22Rv1 (cell line): ENCODE data around the gene PIRT.

Source experiments
- ZFX ChIP-seq: fragments of 450-650 bp; IDR thresholded peaks from 2 replicates; pipeline ENCODE4 v1.6.1; 2017; ENCODE audit warnings: antibody characterized with exemption, borderline replicate concordance
- TF ChIP-seq, protein P1 (sequence below): fragments of 450-650 bp; IDR thresholded peaks from 2 replicates; pipeline ENCODE4 v1.5.1; 2017; ENCODE audit warnings: mild to moderate bottlenecking

DNA sequence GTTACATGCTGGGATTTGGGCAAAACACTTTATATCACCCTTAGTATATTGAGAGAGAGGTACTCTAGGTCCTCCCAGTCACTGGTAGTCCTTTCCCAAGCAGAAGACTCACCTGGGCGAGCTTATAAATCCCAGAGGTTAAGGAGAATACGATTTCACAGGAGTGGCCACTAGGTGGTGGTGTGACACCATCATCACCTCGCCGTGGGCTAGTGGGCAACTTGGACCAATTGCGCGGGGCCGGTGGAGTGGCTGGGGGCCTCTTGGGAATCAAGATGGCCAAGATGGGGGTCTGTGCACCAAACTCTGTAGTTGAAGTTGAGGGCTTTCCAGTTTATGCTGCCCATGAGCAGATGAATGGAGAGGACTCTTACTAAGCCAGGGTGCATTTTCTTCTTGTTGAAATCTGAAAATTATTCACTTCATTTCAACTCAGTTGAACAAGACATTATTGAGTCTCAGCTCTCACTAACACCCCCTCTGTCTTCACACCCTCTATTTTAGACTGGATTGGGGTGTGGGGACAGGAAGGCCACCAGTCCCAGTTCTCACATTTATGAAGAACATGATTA is 38.2 kb upstream of the PIRT start:
- TF ChIP-seq, protein P1, sequence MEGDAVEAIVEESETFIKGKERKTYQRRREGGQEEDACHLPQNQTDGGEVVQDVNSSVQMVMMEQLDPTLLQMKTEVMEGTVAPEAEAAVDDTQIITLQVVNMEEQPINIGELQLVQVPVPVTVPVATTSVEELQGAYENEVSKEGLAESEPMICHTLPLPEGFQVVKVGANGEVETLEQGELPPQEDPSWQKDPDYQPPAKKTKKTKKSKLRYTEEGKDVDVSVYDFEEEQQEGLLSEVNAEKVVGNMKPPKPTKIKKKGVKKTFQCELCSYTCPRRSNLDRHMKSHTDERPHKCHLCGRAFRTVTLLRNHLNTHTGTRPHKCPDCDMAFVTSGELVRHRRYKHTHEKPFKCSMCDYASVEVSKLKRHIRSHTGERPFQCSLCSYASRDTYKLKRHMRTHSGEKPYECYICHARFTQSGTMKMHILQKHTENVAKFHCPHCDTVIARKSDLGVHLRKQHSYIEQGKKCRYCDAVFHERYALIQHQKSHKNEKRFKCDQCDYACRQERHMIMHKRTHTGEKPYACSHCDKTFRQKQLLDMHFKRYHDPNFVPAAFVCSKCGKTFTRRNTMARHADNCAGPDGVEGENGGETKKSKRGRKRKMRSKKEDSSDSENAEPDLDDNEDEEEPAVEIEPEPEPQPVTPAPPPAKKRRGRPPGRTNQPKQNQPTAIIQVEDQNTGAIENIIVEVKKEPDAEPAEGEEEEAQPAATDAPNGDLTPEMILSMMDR, result peak; percentile 72
- TF ChIP-seq ZFX, result no peak
